GM12801 (cell line): ENCODE data around the gene RELB.

ENCODE experiments used
- CTCF ChIP-seq: IDR thresholded peaks from one replicate; pipeline ENCODE4 v1.5.1; 2011; ENCODE audit warnings: control low read depth; ENCODE audit not compliant: insufficient read length; ENCODE audit errors: extremely low read depth

Gene RELB

GRCh38 chr19:44973982-44974735, 27.1 kb upstream of the RELB start:
- TF ChIP-seq CTCF = no peak

- TF ChIP-seq CTCF = no peak
These were observed 26.4 kb upstream of the RELB start for GRCh38 chr19:44974857-44975256.

- no peak for TF ChIP-seq CTCF
These were observed 25.8 kb upstream of the RELB start for GRCh38 chr19:44975444-44975843.

GRCh38 chr19:44984005-44984404, 17.3 kb upstream of the RELB start:
- TF ChIP-seq CTCF = no peak

GRCh38 chr19:44985445-44985844, 15.8 kb upstream of the RELB start:
- TF ChIP-seq CTCF = no peak

- TF ChIP-seq CTCF = no peak
These were observed 14.9 kb upstream of the RELB start for GRCh38 chr19:44986389-44986788.

- no peak for TF ChIP-seq CTCF
These were observed 14.1 kb upstream of the RELB start for GRCh38 chr19:44987148-44987675.
